ENCODE data around the gene RTEL1.

The RTEL1 gene

DNA sequence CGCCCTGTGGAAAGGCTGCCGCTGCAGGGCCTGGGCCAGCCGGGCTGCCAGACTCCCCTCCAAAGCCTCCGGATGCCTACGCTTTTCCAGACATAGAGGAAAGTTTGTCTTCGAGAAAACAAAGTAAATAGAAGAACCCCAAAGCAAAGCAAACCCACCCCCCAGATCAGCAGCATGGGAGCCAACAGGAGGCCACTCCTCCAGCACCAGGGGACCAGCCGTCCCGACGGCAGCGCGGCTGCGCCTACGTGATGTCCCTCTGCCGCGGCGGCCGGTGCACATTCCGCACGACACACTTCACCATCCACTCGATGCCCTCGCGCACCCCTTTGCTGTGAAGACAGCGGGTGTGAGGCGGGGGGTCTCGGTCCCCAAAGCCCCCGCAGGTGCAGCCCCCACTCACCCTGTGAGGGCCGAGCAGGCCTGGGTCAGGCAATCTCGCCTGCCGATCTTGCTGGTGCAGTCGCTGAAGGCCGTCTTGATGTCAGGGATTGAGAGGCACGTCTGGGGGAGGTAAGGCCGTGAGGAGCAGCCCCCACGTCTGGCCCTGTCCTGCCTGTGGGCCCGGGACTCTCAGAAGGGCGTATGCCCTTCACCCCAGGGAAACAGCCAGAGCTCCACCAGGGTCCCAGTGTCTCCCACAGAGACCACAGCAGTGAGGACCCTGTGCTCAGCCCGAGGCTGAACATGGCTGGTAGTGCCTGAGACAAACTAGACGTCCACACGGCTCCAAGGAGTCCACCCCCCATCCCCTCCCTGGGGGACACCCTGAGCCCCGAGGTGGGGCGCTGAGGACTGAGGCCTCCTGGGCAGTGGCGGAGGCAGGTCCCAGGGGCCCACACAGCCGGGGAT, 42.3 kb downstream of the RTEL1 start:
- in situ Hi-C loops (cut with HindIII; ENCODE audit: low pct_unique_long_range_greater_than_20kb, low sequenced_read_pairs): no loop called here
- no peak for DNase-seq (ENCODE audit: low read depth in 1 of 2, low spot score in 1 of 2)
- TF ChIP-seq JUND (IDR thresholded peaks at IDR 0.05; ENCODE audit: low read depth): no peak

- TF ChIP-seq JUND (IDR thresholded peaks at IDR 0.05; ENCODE audit: low read depth): no peak
- in situ Hi-C loops (cut with HindIII; ENCODE audit: low pct_unique_long_range_greater_than_20kb, low sequenced_read_pairs): no loop called here
- DNase-seq (ENCODE audit: low read depth in 1 of 2, low spot score in 1 of 2): no peak
Observed at GRCh38 chr20:63701051-63701328, 42.9 kb downstream of the RTEL1 start.

DNA sequence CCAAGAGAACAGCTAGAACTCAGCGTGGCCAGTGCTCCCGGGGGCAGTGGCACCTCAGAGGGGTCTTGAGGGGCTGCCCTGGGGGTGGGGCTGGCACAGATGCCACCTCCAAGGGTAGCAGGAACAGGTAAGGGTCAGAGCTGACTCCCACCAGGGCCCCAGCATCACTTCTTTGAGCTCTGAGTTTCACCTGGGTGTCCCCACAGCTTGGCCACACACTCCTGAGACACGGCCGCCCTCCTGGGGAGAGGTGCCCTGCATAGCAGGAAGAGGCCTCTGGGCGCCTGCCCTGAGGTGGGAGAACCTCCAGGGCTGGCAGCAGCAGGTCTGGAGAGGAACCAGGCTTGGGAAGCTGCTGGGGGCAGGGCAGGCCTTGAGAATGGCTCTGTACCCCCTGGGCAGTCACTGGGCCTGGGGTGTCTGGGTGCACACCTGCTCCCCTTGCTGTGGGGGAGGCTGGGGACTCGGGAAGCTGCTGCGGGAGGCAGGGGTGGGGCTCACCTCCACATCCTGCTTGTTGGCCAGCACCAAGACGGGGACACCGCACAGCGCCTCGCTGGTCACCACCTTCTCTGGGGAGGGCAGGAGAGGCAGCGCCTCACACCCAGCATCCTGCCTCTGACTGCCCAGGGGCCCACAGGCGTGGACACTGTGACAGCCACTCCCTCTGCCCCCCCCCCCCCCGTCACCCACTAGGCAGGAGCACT, 43.4 kb downstream of the RTEL1 start:
- no peak for TF ChIP-seq JUND (IDR thresholded peaks at IDR 0.05; ENCODE audit: low read depth)
- no peak for DNase-seq (ENCODE audit: low read depth in 1 of 2, low spot score in 1 of 2)
- in situ Hi-C loops (cut with HindIII; ENCODE audit: low pct_unique_long_range_greater_than_20kb, low sequenced_read_pairs): no loop called here

DNA sequence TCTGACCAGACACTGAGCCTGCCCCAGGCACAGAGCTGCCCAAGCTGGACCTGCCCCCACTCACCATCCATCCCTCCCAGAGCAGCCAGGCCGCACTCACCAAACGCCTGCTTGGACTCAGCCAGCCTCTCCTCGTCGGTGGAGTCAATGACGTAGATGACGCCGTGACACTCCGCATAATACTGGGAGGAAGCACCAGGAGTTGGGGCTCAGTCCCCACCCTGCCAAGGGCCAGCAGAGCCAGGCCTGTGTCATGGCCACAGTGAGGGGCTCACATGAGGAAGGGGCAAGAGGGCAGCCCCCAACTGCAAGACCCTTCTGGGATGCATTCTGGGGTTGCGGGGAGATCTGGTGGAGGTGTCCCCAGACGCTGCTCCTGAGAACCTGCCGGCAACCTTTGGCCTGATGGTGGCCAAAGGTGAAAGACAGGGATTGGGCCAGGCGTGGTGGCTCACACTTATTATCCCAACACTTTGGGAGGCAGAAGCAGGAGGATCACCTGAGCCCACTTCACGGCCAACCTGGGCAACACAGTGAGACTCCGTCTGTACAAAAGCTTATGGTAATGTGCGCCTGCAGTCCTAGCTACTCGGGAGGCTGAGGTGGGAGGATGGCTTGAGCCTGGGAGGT, 44.0 kb downstream of the RTEL1 start:
- in situ Hi-C loops (cut with HindIII; ENCODE audit: low pct_unique_long_range_greater_than_20kb, low sequenced_read_pairs): no loop called here
- DNase-seq (ENCODE audit: low read depth in 1 of 2, low spot score in 1 of 2): no peak
- TF ChIP-seq JUND (IDR thresholded peaks at IDR 0.05; ENCODE audit: low read depth): no peak

DNA sequence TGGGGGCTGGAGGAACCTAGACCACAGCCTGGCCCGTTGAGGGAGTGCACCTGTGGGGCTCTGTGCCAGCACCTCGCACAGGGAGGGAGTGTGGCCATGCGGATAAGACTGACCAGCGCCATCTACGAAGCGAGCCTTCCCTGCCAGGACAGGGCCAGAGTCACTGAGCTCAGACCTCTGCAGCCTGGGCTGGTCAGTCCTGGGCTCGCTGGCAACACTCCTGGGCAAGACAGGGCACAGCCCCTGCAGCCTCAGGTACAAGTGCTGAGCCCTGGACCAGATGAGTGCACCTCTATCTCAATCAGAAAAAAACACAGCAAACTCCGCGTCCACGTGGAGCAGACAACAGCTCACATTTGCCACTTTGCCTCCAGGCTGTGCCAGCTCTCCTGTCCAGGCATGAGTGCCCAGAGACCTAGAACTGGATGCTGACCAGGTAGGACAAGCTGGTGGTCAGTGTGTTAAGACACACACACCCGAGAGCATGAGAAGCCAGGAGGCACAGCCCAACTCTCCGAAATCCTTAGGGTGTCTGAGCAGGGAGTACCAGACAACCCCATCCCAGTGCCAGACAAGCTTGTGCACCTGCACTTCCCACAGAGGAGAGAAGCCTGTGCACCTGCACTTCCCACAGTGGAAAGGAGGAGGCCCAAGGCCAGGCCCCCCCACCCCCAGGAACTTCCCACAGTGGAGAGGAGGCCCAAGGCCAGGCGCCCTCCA, 44.8 kb downstream of the RTEL1 start:
- in situ Hi-C loops (cut with HindIII; ENCODE audit: low pct_unique_long_range_greater_than_20kb, low sequenced_read_pairs): no loop called here
- DNase-seq (ENCODE audit: low read depth in 1 of 2, low spot score in 1 of 2): no peak
- TF ChIP-seq JUND (IDR thresholded peaks at IDR 0.05; ENCODE audit: low read depth): no peak

DNA sequence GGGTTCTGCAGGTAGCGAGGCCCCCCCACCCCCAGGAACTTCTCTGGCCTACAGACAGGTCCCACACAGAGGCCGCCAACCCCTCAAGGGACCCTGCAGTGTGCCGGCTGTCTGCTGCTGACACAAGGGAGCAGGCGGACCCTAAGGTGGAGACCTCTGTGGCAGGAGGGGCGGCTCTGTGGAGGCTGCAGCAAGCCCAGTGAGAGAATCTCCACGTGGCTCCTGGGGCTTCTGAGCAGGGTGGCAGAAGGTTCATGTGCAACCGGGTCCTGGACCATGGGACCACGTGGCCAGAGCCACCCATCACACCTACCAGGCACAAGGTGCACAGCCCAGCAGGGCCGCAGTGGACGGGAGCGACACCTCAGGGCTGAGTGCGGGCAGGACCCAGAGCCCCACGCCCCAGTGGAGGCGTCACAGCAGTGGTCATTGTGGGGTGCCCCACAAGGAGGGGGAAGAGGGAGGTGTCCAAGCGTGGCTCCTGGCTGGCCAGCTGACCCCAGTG, 45.4 kb downstream of the RTEL1 start:
- DNase-seq (ENCODE audit: low read depth in 1 of 2, low spot score in 1 of 2): no peak
- in situ Hi-C loops (cut with HindIII; ENCODE audit: low pct_unique_long_range_greater_than_20kb, low sequenced_read_pairs): no loop called here
- no peak for TF ChIP-seq JUND (IDR thresholded peaks at IDR 0.05; ENCODE audit: low read depth)

- no peak for TF ChIP-seq JUND (IDR thresholded peaks at IDR 0.05; ENCODE audit: low read depth)
- DNase-seq (ENCODE audit: low read depth in 1 of 2, low spot score in 1 of 2): no peak
- in situ Hi-C loops (cut with HindIII; ENCODE audit: low pct_unique_long_range_greater_than_20kb, low sequenced_read_pairs): no loop called here
Observed at GRCh38 chr20:63703976-63704748, 46.0 kb downstream of the RTEL1 start.

DNA sequence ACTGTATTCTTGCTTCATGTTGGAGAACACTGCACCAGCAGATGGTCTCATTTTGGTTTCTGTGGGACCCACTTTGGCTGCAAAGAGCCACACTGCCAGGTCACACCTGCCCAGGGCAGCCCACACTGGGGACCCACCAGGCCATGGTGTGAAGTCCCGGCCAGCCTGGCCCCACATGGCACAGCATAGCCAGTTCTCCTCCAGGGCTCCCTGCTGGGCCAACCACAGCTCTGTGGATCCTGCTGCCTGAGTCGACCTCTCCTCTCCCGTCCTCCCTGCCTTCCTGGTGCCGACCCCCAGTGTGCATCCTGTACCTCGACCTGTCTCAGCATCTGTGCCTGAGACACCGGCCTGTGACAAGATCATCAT, 46.6 kb downstream of the RTEL1 start:
- TF ChIP-seq JUND (IDR thresholded peaks at IDR 0.05; ENCODE audit: low read depth): no peak
- in situ Hi-C loops (cut with HindIII; ENCODE audit: low pct_unique_long_range_greater_than_20kb, low sequenced_read_pairs): no loop called here
- no peak for DNase-seq (ENCODE audit: low read depth in 1 of 2, low spot score in 1 of 2)

- TF ChIP-seq JUND (IDR thresholded peaks at IDR 0.05; ENCODE audit: low read depth): no peak
- in situ Hi-C loops (cut with HindIII; ENCODE audit: low pct_unique_long_range_greater_than_20kb, low sequenced_read_pairs): no loop called here
- no peak for DNase-seq (ENCODE audit: low read depth in 1 of 2, low spot score in 1 of 2)
Observed at GRCh38 chr20:63705232-63706026, 47.3 kb downstream of the RTEL1 start.

GRCh38 chr20:63706027-63706695, 48.0 kb downstream of the RTEL1 start:
- no peak for TF ChIP-seq JUND (IDR thresholded peaks at IDR 0.05; ENCODE audit: low read depth)
- no peak for DNase-seq (ENCODE audit: low read depth in 1 of 2, low spot score in 1 of 2)
- in situ Hi-C loops (cut with HindIII; ENCODE audit: low pct_unique_long_range_greater_than_20kb, low sequenced_read_pairs): no loop called here

All from T47D (cell line).